ENCODE data around the gene CBFA2T3. TPM values are rescaled to one million over a fixed set of nuclear protein-coding genes. Genes with fewer than 3 reads are reported as not detected.
A peak's percentile ranks its signal among the peaks of the same experiment; 100 is the strongest.

CBFA2T3 gene
- total RNA-seq, 2 donors from 2014 or later: 10.1 to 10.5 TPM

DNA sequence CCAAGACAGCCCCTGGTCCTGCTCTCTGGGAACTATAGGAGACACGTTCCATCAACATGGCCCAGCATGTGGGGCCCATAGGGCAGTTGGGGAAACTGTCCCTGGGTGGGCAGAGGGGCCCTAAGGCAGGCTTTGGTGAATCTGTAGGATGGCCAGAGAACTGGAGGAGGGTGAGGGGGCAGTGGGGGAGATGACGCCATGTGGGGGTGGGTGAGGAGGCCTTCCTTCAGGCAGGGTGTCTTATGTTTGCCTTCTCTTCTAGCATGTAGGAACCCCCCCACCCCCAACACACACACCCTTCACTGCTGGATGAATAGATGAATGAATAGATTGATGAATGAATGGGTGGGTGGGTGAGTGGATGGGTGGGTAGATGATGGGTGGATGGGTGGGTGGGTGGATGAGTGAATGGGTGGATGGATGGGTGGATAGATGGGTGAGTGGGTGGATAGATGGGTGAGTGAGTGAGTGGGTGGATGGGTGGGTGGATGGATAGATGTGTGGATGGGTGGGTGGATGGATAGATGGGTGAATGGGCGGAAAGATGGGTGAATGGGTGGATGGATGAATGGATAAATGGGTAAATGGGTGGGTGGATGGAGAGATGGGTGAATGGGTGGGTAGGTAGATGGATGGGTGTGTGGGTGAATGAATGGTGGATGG is 2.5 kb upstream of the CBFA2T3 start:
- Histone ChIP-seq H3K9me3 (no peaks in the 10 kb centered on the region), H3K27me3 (no peaks in the 10 kb centered on the region), H3K36me3 (no peaks in the 10 kb centered on the region), H3K4me3 (no peak overlapping the region), H3K9ac (ENCODE audit: low read depth in 2 of 2, low read length in 2 of 2) (no peak overlapping the region), H3K27ac (no peak overlapping the region), H3K4me1 (no peaks in the 10 kb centered on the region)
- DNase-seq: no peak
- intact Hi-C loops (cut with DNase I): no loop called here
- TF ChIP-seq, protein P1, sequence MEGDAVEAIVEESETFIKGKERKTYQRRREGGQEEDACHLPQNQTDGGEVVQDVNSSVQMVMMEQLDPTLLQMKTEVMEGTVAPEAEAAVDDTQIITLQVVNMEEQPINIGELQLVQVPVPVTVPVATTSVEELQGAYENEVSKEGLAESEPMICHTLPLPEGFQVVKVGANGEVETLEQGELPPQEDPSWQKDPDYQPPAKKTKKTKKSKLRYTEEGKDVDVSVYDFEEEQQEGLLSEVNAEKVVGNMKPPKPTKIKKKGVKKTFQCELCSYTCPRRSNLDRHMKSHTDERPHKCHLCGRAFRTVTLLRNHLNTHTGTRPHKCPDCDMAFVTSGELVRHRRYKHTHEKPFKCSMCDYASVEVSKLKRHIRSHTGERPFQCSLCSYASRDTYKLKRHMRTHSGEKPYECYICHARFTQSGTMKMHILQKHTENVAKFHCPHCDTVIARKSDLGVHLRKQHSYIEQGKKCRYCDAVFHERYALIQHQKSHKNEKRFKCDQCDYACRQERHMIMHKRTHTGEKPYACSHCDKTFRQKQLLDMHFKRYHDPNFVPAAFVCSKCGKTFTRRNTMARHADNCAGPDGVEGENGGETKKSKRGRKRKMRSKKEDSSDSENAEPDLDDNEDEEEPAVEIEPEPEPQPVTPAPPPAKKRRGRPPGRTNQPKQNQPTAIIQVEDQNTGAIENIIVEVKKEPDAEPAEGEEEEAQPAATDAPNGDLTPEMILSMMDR (IDR thresholded peaks at IDR 0.05): no peak

- H3K4me1 ChIP-seq: no peaks in the 10 kb centered on the region
- intact Hi-C loops (cut with DNase I): no loop called here
- no peak overlapping the region for H3K4me3 ChIP-seq
- no peaks in the 10 kb centered on the region for H3K9me3 ChIP-seq
- TF ChIP-seq, protein P1 (IDR thresholded peaks at IDR 0.05): no peak
- H3K27me3 ChIP-seq: no peaks in the 10 kb centered on the region
- no peaks in the 10 kb centered on the region for H3K36me3 ChIP-seq
- no peak overlapping the region for H3K27ac ChIP-seq
- H3K9ac ChIP-seq (ENCODE audit: low read depth in 2 of 2, low read length in 2 of 2): no peak overlapping the region
- DNase-seq: no peak
Observed at GRCh38 chr16:88978608-88979346, 1.8 kb upstream of the CBFA2T3 start.

GRCh38 chr16:88977812-88978607 is 1.0 kb upstream of the CBFA2T3 start:
- TF ChIP-seq, protein P1 (IDR thresholded peaks at IDR 0.05): no peak
- Histone ChIP-seq H3K36me3 (no peaks in the 10 kb centered on the region), H3K4me1 (no peaks in the 10 kb centered on the region), H3K9ac (ENCODE audit: low read depth in 2 of 2, low read length in 2 of 2) (no peak overlapping the region), H3K4me3 (no peak overlapping the region), H3K27me3 (no peaks in the 10 kb centered on the region), H3K27ac (no peak overlapping the region), H3K9me3 (no peaks in the 10 kb centered on the region)
- DNase-seq: no peak
- intact Hi-C loops (cut with DNase I): no loop called here

- Histone ChIP-seq H3K27ac (no peak overlapping the region), H3K4me1 (no peaks in the 10 kb centered on the region), H3K9me3 (no peaks in the 10 kb centered on the region), H3K27me3 (no peaks in the 10 kb centered on the region), H3K9ac (ENCODE audit: low read depth in 2 of 2, low read length in 2 of 2) (peak overlapping the region; percentile 19 to 56), H3K36me3 (no peaks in the 10 kb centered on the region), H3K4me3 (peak overlapping the region; percentile 20)
- TF ChIP-seq, protein P1 (IDR thresholded peaks at IDR 0.05): no peak
- no peak for DNase-seq
- intact Hi-C loops (cut with DNase I): no loop called here
Observed at GRCh38 chr16:88976366-88977017, 515 bp downstream of the CBFA2T3 start.

DNA sequence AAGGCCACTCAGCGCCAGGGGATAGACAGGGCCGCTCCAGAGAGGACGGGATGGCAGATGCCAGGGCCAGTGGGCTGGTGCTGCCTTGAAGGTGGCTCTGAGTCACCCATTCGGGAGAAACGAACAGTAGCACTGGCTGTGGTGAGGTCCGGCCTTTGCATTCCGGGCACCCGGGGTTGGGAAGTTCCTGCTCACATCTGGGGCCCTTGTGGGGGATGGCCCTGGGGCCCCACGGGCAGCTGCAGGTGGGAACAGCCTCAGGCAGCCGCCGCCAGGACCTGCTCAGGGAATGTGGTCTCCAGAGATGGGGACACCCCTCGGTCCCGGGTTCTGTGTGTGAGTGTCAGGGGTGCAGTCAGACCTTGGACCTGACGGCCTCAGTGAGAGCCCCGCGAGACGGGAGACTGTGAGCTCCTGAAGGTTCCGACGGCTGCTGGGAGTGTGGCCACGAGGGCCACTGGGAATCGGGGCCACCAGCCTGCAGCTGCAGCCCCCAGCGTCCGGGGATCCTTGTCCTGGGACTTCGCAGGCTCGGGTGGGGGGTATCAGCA is 1.4 kb downstream of the CBFA2T3 start:
- H3K4me1 ChIP-seq: no peaks in the 10 kb centered on the region
- intact Hi-C loops (cut with DNase I): no loop called here
- H3K36me3 ChIP-seq: no peaks in the 10 kb centered on the region
- no peak overlapping the region for H3K27ac ChIP-seq
- no peak for DNase-seq
- no peaks in the 10 kb centered on the region for H3K9me3 ChIP-seq
- peak overlapping the region in 1 of 2 donors; percentile 43 for H3K9ac ChIP-seq (ENCODE audit: low read depth in 2 of 2, low read length in 2 of 2)
- TF ChIP-seq, protein P1 (IDR thresholded peaks at IDR 0.05): no peak
- H3K4me3 ChIP-seq: peak overlapping the region; percentile 20
- H3K27me3 ChIP-seq: no peaks in the 10 kb centered on the region

All from colonic mucosa (tissue), 4 donors.